ENCODE results near the gene UGT1A6. TPM values are rescaled to one million over a fixed set of nuclear protein-coding genes. Genes with fewer than 3 reads are reported as not detected.

The UGT1A6 gene
- total and polyA plus RNA-seq, 2 of the 4 experiments (the other 2 are of a cell fraction), result not detected

GRCh38 chr2:233651430-233651829 is 41.3 kb upstream of the UGT1A6 start:
- Histone ChIP-seq H3K14ac (replicated peaks; ENCODE audit: low read depth, low read length) (no peak overlapping the region), H3K4ac (ENCODE audit: low read depth, low read length) (no peak overlapping the region), H2AK9ac (replicated peaks; ENCODE audit: low read depth, low read length, poor library complexity) (no peak overlapping the region), H3K9me1 (ENCODE audit: insufficient read depth, low read length) (no peaks in the 10 kb centered on the region), H4K8ac (ENCODE audit: low read depth in 2 of 2, low read length in 2 of 2) (no peak overlapping the region), H3K4me1 (ENCODE audit: control insufficient read depth, insufficient read depth, low read length) (no peaks in the 10 kb centered on the region), H3K36me3 (ENCODE audit: control insufficient read depth, insufficient read depth, low read length) (no peaks in the 10 kb centered on the region), H2AK5ac (ENCODE audit: low read depth, low read length) (no peak overlapping the region), H3K27me3 (ENCODE audit: control insufficient read depth, insufficient read depth, low read length) (peaks cover 3% of the 10 kb centered on the region; the same call in 1 of the 2 replicates), H2BK15ac (ENCODE audit: low read depth, low read length) (no peak overlapping the region), H3K9ac (ENCODE audit: low read depth, low read length) (no peak overlapping the region), H2BK120ac (ENCODE audit: low read depth, low read length) (no peak overlapping the region), H4K91ac (ENCODE audit: insufficient read depth, low read depth, low read length) (no peak overlapping the region), H3K4me3 (ENCODE audit: insufficient read depth, low read depth, low read length) (no peak overlapping the region), H3K9me3 (ENCODE audit: control insufficient read depth, insufficient read depth, low read length) (no peaks in the 10 kb centered on the region), H3K23ac (ENCODE audit: low read depth, low read length) (no peak overlapping the region), H4K20me1 (ENCODE audit: insufficient read depth, low read length) (no peaks in the 10 kb centered on the region), H3K18ac (ENCODE audit: low read depth, low read length) (no peak overlapping the region), H3K56ac (ENCODE audit: extremely low read depth, insufficient read depth, low read length) (no peak overlapping the region), H2BK20ac (ENCODE audit: low read depth, low read length) (no peak overlapping the region), H2BK5ac (ENCODE audit: low read depth, low read length, poor library complexity, severe bottlenecking) (no peak overlapping the region), H4K5ac (ENCODE audit: low read depth, low read length) (no peak overlapping the region), H3K4me2 (ENCODE audit: low read depth, low read length) (no peak overlapping the region), H3K79me1 (ENCODE audit: low read depth in 1 of 2, low read length in 2 of 2) (no peaks in the 10 kb centered on the region), H2AFZ (replicated peaks; ENCODE audit: low read length, poor library complexity) (no peak overlapping the region), H3K27ac (ENCODE audit: insufficient read depth, low read length) (no peak overlapping the region)
- no peak for TF ChIP-seq RCOR1 (IDR thresholded peaks at IDR 0.05; ENCODE audit: insufficient replicate concordance, low read length)
- no peak for TF ChIP-seq POLR2A (IDR thresholded peaks at IDR 0.05; ENCODE audit: low read depth, low read length)
- no peak for TF ChIP-seq MXI1 (IDR thresholded peaks at IDR 0.05; ENCODE audit: borderline replicate concordance, low read depth, low read length)
- no peak for TF ChIP-seq MAFK (IDR thresholded peaks at IDR 0.05; ENCODE audit: low read depth, low read length)
- TF ChIP-seq CEBPB (IDR thresholded peaks at IDR 0.05; ENCODE audit: low read depth, low read length), result no peak
- TF ChIP-seq CTCF (conservative IDR thresholded peaks at IDR 0.05; ENCODE audit: low read depth, low read length), result no peak
- no peak for TF ChIP-seq BHLHE40 (IDR thresholded peaks at IDR 0.05; ENCODE audit: low read depth, low read length)
- CTCF ChIA-PET, result no interaction called here
- BruUV-seq (replicated peaks), result no TSS peak
- in situ Hi-C loops (cut with MboI; ENCODE audit: low sequenced_read_pairs), result no loop called here
- dilution Hi-C loops (cut with HindIII; ENCODE audit: low sequenced_read_pairs, unreplicated experiment), result no loop called here
- 80% methylated on average over 1 of the region's 2 CpGs; no CpG with 5 or more reads in 1 of the 2 experiments for WGBS, 2 experiments (ENCODE audit: extremely low coverage in 2 of 2, insufficient read length in 1 of 2)
- intact Hi-C loops (cut with micrococcal nuclease), result no loop called here
- DNase-seq (no peak), ATAC-seq (ENCODE audit: low read depth) (no peak)
- POLR2A ChIA-PET (ENCODE audit: unreplicated experiment), result no interaction called here

Data from IMR-90 (cell line).